ENCODE measurements around the gene CALD1.

GRCh38 chr7:134928554-134928953, 149.1 kb downstream of the CALD1 start:
- TF ChIP-seq CTCF (conservative IDR thresholded peaks at IDR 0.05 in 1 of 2, IDR thresholded peaks at IDR 0.05 in 1 of 2; ENCODE audit: extremely low read depth in 1 of 2, insufficient read depth in 1 of 2, low read depth in 1 of 2, low read length in 2 of 2) (no peak), EZH2 (IDR thresholded peaks at IDR 0.05; ENCODE audit: borderline replicate concordance, low read length) (no peak)

All from mammary epithelial cell (primary cell).